Spleen (tissue), 11 donors: ENCODE results near the gene FAF1. TPM values are rescaled to one million over a fixed set of nuclear protein-coding genes. Genes with fewer than 3 reads are reported as not detected.
A peak's percentile ranks its signal among the peaks of the same experiment; 100 is the strongest.

Source experiments
- DNase-seq: peaks from one replicate; pipeline ENCODE4 v3.0.0-alpha.2; 2020
- H3K27ac ChIP-seq, 8 donors: fragments of 200-600 bp; sonication (generic) in 7 of 8; 1 replicate in 4 of 8; 2 replicates in 4 of 8; pipeline versions ENCODE4 v1.5.0 to v1.8.0; 2016 to 2021; ENCODE audit warnings: inconsistent platforms in 4 of 8, mild to moderate bottlenecking in 4 of 8, moderate library complexity in 1 of 8
- H3K27me3 ChIP-seq, 7 donors: fragments of 200-600 bp; sonication (generic) in 6 of 7; replicated peaks in 1 of 7; 1 replicate in 4 of 7; 2 replicates in 3 of 7; pipeline versions ENCODE4 v1.5.0 to v1.8.0; 2016 to 2021; ENCODE audit warnings: inconsistent platforms in 3 of 7, mild to moderate bottlenecking in 1 of 7
- H3K36me3 ChIP-seq, 6 donors: fragments of 200-600 bp; sonication (generic) in 5 of 6; 1 replicate in 4 of 6; 2 replicates in 2 of 6; pipeline versions ENCODE4 v1.5.0 to v1.8.0; 2016 to 2021; ENCODE audit warnings: inconsistent platforms in 2 of 6
- H3K4me1 ChIP-seq, 6 donors: fragments of 200-600 bp; sonication (generic) in 5 of 6; 1 replicate in 3 of 6; 2 replicates in 3 of 6; pipeline versions ENCODE4 v1.5.0 to v1.8.0; 2016 to 2021; ENCODE audit warnings: inconsistent platforms in 3 of 6
- H3K4me3 ChIP-seq, 8 donors: fragments of 200-600 bp; sonication (generic) in 7 of 8; 1 replicate in 4 of 8; 2 replicates in 4 of 8; pipeline versions ENCODE4 v1.5.0 to v1.8.0; 2016 to 2021; ENCODE audit warnings: inconsistent platforms in 4 of 8, mild to moderate bottlenecking in 4 of 8, moderate library complexity in 2 of 8
- H3K9me3 ChIP-seq, 8 donors: fragments of 200-600 bp; sonication (generic) in 7 of 8; 1 replicate in 4 of 8; 2 replicates in 4 of 8; pipeline versions ENCODE4 v1.5.0 to v1.8.0; 2016 to 2021; ENCODE audit warnings: inconsistent platforms in 4 of 8
- CTCF ChIP-seq, 11 experiments: fragments of 200-600 bp in 7 of 11; fragments of 450-650 bp in 4 of 11; sonication (generic) in 4 of 11; IDR thresholded peaks in 8 of 11; conservative IDR thresholded peaks in 3 of 11; 1 replicate in 7 of 11; 2 replicates in 4 of 11; pipeline versions ENCODE4 v1.4.0 to v1.8.0; 2016 to 2021; ENCODE audit warnings: antibody characterized with exemption in 11 of 11, inconsistent platforms in 4 of 11, mild to moderate bottlenecking in 1 of 11
- POLR2A ChIP-seq, 3 donors: fragments of 450-650 bp; IDR thresholded peaks; one replicate each; pipeline ENCODE4 v1.5.1; 2017; ENCODE audit warnings: antibody characterized with exemption in 3 of 3, mild to moderate bottlenecking in 1 of 3
- POLR2AphosphoS5 ChIP-seq, 3 donors: sonication (generic); formaldehyde crosslinking; IDR thresholded peaks; one replicate each; pipeline ENCODE4 v1.5.1; 2017; ENCODE audit warnings: antibody characterized with exemption in 3 of 3
- WGBS, 5 donors: extraction: QIAGEN DNeasy Blood & Tissue Kit in 3 of 5; methylation state at CpG; one replicate each; pipeline versions ENCODE4 v1.1.5 to v1.1.7; 2013 to 2018; 5-methylcytosine and 5-hydroxymethylcytosine counted together
- intact Hi-C: fragments of 100-400 bp; cut with DNase I; formaldehyde crosslinking; loops from one replicate; pipeline ENCODE4 v1.15.0; 2023; ENCODE audit warnings: low total_unique reads
- polyA plus RNA-seq, 3 donors: library from polyadenylated mRNA; stranded (reverse); fragments of 200-250 nt; gene quantifications; one replicate each; pipeline ENCODE4 v1.2.1, GENCODE V29; 2013
- total RNA-seq, 7 donors: library from RNA; depleted of rRNA in 3 of 7; stranded (reverse); fragments of >200 nt in 3 of 7; fragmentation: NEBNext Ultra II Directional in 4 of 7; extraction: Animal tissue kit (Norgen Biotek cat#: 25700) in 4 of 7; gene quantifications; one replicate each; pipeline versions ENCODE4 v1.1.0 to v1.2.1, GENCODE V29; 2016 to 2021
- donor health status: healthy with polysubstance abuse.
- donor health status: DM: no; HTN: no; CAD: no; lungs with moderate emphysema.
- donor health status: DM: no; HTN: no; CAD: no.
- donor health status: Bipolar disorder and iron deficiency.
- donor health status: healthy.
- donor health status: DM: no; HTN: no; CAD: no.
- donor health status: DM: yes; HTN: yes; CAD: no.

Gene FAF1
- total and polyA plus RNA-seq, 10 donors, result 16.7 to 58.7 (median 40.0) TPM

- Histone ChIP-seq H3K27me3 (peaks cover 19 to 100% (median 96%) of the 10 kb centered on the region in 7 donors), H3K4me3 (peak overlapping the region in 6 of 8 donors; percentile 15 to 60 (median 26)), H3K36me3 (no peaks in the 10 kb centered on the region), H3K9me3 (peaks cover 0 to 2% (median 0%) of the 10 kb centered on the region in 8 donors), H3K27ac (no peak overlapping the region), H3K4me1 (peaks cover 21 to 84% (median 60%) of the 10 kb centered on the region in 6 donors)
- no peak for TF ChIP-seq POLR2AphosphoS5 (IDR thresholded peaks at IDR 0.05)
- TF ChIP-seq CTCF (IDR thresholded peaks at IDR 0.05 in 8 of 11, conservative IDR thresholded peaks at IDR 0.05 in 3 of 11), result no peak
- no peak for TF ChIP-seq POLR2A (IDR thresholded peaks at IDR 0.05)
- no peak for DNase-seq
- intact Hi-C loops, result no loop called here
- 0 to 4% (median 2%) methylated on average over 1 to 64 of the region's 64 CpGs for WGBS, 5 donors
Observed at GRCh38 chr1:50418600-50419109, 541.4 kb downstream of the FAF1 start.

GRCh38 chr1:50417946-50418599 is 542.0 kb downstream of the FAF1 start:
- Histone ChIP-seq H3K27ac (no peak overlapping the region), H3K36me3 (no peaks in the 10 kb centered on the region), H3K4me3 (peak overlapping the region in 4 of 8 donors; percentile 21 to 60 (median 26)), H3K27me3 (peaks cover 16 to 100% (median 90%) of the 10 kb centered on the region in 7 donors), H3K9me3 (peaks cover 0 to 7% (median 3%) of the 10 kb centered on the region in 8 donors), H3K4me1 (peaks cover 15 to 78% (median 55%) of the 10 kb centered on the region in 6 donors)
- DNase-seq, result no peak
- WGBS, 5 donors, result 11 to 20% (median 12%) methylated on average over 17 to 20 of the region's 20 CpGs
- TF ChIP-seq CTCF (IDR thresholded peaks at IDR 0.05 in 8 of 11, conservative IDR thresholded peaks at IDR 0.05 in 3 of 11) (no peak), POLR2AphosphoS5 (IDR thresholded peaks at IDR 0.05) (no peak), POLR2A (IDR thresholded peaks at IDR 0.05) (no peak)
- intact Hi-C loops, result no loop called here

GRCh38 chr1:50417507-50417906 is 542.6 kb downstream of the FAF1 start:
- Histone ChIP-seq H3K36me3 (no peaks in the 10 kb centered on the region), H3K27ac (no peak overlapping the region), H3K4me3 (no peak overlapping the region), H3K27me3 (peaks cover 14 to 99% (median 84%) of the 10 kb centered on the region in 7 donors), H3K4me1 (peaks cover 12 to 73% (median 50%) of the 10 kb centered on the region in 6 donors), H3K9me3 (peaks cover 0 to 12% (median 9%) of the 10 kb centered on the region in 8 donors)
- no peak for DNase-seq
- intact Hi-C loops, result no loop called here
- 8 to 14% (median 10%) methylated on average over 23 of the region's 23 CpGs for WGBS, 5 donors
- TF ChIP-seq POLR2AphosphoS5 (IDR thresholded peaks at IDR 0.05) (no peak), CTCF (IDR thresholded peaks at IDR 0.05 in 8 of 11, conservative IDR thresholded peaks at IDR 0.05 in 3 of 11) (no peak)
